Liver (tissue), 9 donors: Measurements from ENCODE around the gene APEX1. TPM values are rescaled to one million over a fixed set of nuclear protein-coding genes. Genes with fewer than 3 reads are reported as not detected.

Experiments
- DNase-seq: peaks from one replicate; pipeline ENCODE4 v3.0.0-alpha.2; 2017; ENCODE audit warnings: low spot score
- H3K27ac ChIP-seq, 2 donors: one replicate each; pipeline ENCODE4 v1.7.0; 2013; ENCODE audit warnings: inconsistent platforms in 2 of 2, low read length in 2 of 2, control low read depth in 1 of 2, low read depth in 1 of 2, mild to moderate bottlenecking in 1 of 2
- H3K27me3 ChIP-seq, 4 donors: one replicate each; pipeline versions ENCODE4 v1.6.1 to v1.7.0; 2013; ENCODE audit warnings: low read length in 3 of 4, inconsistent platforms in 1 of 4, mild to moderate bottlenecking in 1 of 4, moderate library complexity in 1 of 4; ENCODE audit not compliant: control insufficient read depth in 4 of 4, insufficient read depth in 4 of 4
- H3K36me3 ChIP-seq, 4 donors: one replicate each; pipeline versions ENCODE4 v1.6.1 to v1.7.0; 2013; ENCODE audit warnings: low read length in 3 of 4, mild to moderate bottlenecking in 3 of 4, low read depth in 1 of 4, moderate library complexity in 1 of 4; ENCODE audit not compliant: control insufficient read depth in 4 of 4, insufficient read depth in 3 of 4
- H3K4me1 ChIP-seq, 4 donors: one replicate each; pipeline versions ENCODE4 v1.6.1 to v1.7.0; 2013; ENCODE audit warnings: low read length in 3 of 4, mild to moderate bottlenecking in 3 of 4, moderate library complexity in 1 of 4; ENCODE audit not compliant: control insufficient read depth in 4 of 4, insufficient read depth in 4 of 4
- H3K4me3 ChIP-seq, 3 donors: one replicate each; pipeline versions ENCODE4 v1.6.1 to v1.7.0; 2013; ENCODE audit warnings: low read length in 3 of 3, control low read depth in 1 of 3, low read depth in 1 of 3, mild to moderate bottlenecking in 1 of 3
- H3K9ac ChIP-seq, 2 donors: one replicate each; pipeline ENCODE4 v1.7.0; 2013; ENCODE audit warnings: low read length in 2 of 2, mild to moderate bottlenecking in 2 of 2, moderate library complexity in 2 of 2, control low read depth in 1 of 2, low read depth in 1 of 2
- H3K9me3 ChIP-seq, 4 donors: one replicate each; pipeline versions ENCODE4 v1.6.1 to v1.7.0; 2013; ENCODE audit warnings: low read length in 3 of 4; ENCODE audit not compliant: control insufficient read depth in 4 of 4
- EGR1 ChIP-seq, 2 donors: IDR thresholded peaks; 2 replicates each; pipeline ENCODE4 v1.6.1; 2016 to 2018; ENCODE audit warnings: antibody characterized with exemption in 2 of 2, low read depth in 2 of 2
- FOXA1 ChIP-seq: IDR thresholded peaks from 2 replicates; pipeline ENCODE4 v1.6.1; 2016; ENCODE audit warnings: antibody characterized with exemption
- FOXA2 ChIP-seq: IDR thresholded peaks from 2 replicates; pipeline ENCODE4 v1.6.1; 2016; ENCODE audit warnings: antibody characterized with exemption
- GABPA ChIP-seq, 2 donors: IDR thresholded peaks in 1 of 2; conservative IDR thresholded peaks in 1 of 2; 2 replicates each; pipeline ENCODE4 v1.6.1; 2016; ENCODE audit warnings: antibody characterized with exemption in 2 of 2, mild to moderate bottlenecking in 1 of 2, moderate library complexity in 1 of 2
- HNF4A ChIP-seq, 2 donors: conservative IDR thresholded peaks; 2 replicates each; pipeline ENCODE4 v1.6.1; 2016; ENCODE audit warnings: antibody characterized with exemption in 2 of 2, mild to moderate bottlenecking in 2 of 2
- HNF4G ChIP-seq: IDR thresholded peaks from 2 replicates; pipeline ENCODE4 v1.6.1; 2016; ENCODE audit warnings: antibody characterized with exemption
- JUND ChIP-seq, 2 donors: IDR thresholded peaks; 2 replicates each; pipeline ENCODE4 v1.6.1; 2016; ENCODE audit warnings: antibody characterized with exemption in 2 of 2
- NR2F2 ChIP-seq: IDR thresholded peaks from 2 replicates; pipeline ENCODE4 v1.6.1; 2016; ENCODE audit warnings: antibody characterized with exemption
- RAD21 ChIP-seq, 2 donors: IDR thresholded peaks; 2 replicates each; pipeline ENCODE4 v1.6.1; 2016; ENCODE audit warnings: antibody characterized with exemption in 2 of 2, mild to moderate bottlenecking in 2 of 2
- RXRA ChIP-seq, 2 donors: IDR thresholded peaks; 2 replicates each; pipeline ENCODE4 v1.6.1; 2017 to 2018; ENCODE audit warnings: antibody characterized with exemption in 2 of 2, mild to moderate bottlenecking in 1 of 2
- SP1 ChIP-seq: IDR thresholded peaks from 2 replicates; pipeline ENCODE4 v1.6.1; 2018; ENCODE audit warnings: antibody characterized with exemption, mild to moderate bottlenecking
- TAF1 ChIP-seq: conservative IDR thresholded peaks from 2 replicates; pipeline ENCODE4 v1.6.1; 2016; ENCODE audit warnings: antibody characterized with exemption, mild to moderate bottlenecking
- YY1 ChIP-seq: IDR thresholded peaks from 2 replicates; pipeline ENCODE4 v1.6.1; 2016; ENCODE audit warnings: antibody characterized with exemption, mild to moderate bottlenecking
- WGBS: extraction: QIAGEN DNeasy Blood & Tissue Kit; methylation state at CpG from one replicate; pipeline ENCODE4 v1.1.7; 2013; 5-methylcytosine and 5-hydroxymethylcytosine counted together
- polyA plus RNA-seq, 2 donors: library from polyadenylated mRNA; stranded (reverse) in 1 of 2; unstranded in 1 of 2; fragments of 200-250 nt in 1 of 2; fragments of >200 nt in 1 of 2; fragmentation: Nextera tagmentation in 1 of 2; extraction: Ambion mirVana in 1 of 2; gene quantifications; one replicate each; pipeline versions ENCODE4 v1.2.1 to v1.2.3, GENCODE V29; 2013 to 2015
- total RNA-seq, 2 donors: library from RNA; depleted of rRNA; stranded (reverse); fragments of >200 nt; gene quantifications; one replicate each; pipeline ENCODE4 v1.2.3, GENCODE V29; 2014
- TF ChIP-seq, protein P1 (sequence below): IDR thresholded peaks from 2 replicates; pipeline ENCODE4 v1.6.1; 2016; ENCODE audit warnings: antibody characterized with exemption
- TF ChIP-seq, protein P2 (sequence below): IDR thresholded peaks from 2 replicates; pipeline ENCODE4 v1.6.1; 2016; ENCODE audit warnings: antibody characterized with exemption
- TF ChIP-seq, protein P3 (sequence below): fragments of 150-350 bp; IDR thresholded peaks from 2 replicates; pipeline ENCODE4 v1.5.1; 2017; ENCODE audit warnings: improper control_type of control experiment, low read depth, low read length; ENCODE audit not compliant: missing input control
- TF ChIP-seq, protein P4 (sequence below): IDR thresholded peaks from 2 replicates; pipeline ENCODE4 v1.6.1; 2016; ENCODE audit warnings: antibody characterized with exemption, mild to moderate bottlenecking
- TF ChIP-seq, protein P5 (sequence below): IDR thresholded peaks from 2 replicates; pipeline ENCODE4 v1.6.1; 2016; ENCODE audit warnings: antibody characterized with exemption
- donor health status: healthy.
- donor health status: healthy.
- donor health status: healthy.
- donor health status: healthy.
- donor health status: healthy.

APEX1 gene
- total and polyA plus RNA-seq, 4 donors, result 32.4 to 64.5 (median 46.7) TPM

GRCh38 chr14:20490563-20490962 lies 35.5 kb downstream of the APEX1 start:
- H3K4me1 ChIP-seq, result peaks cover 0 to 3% (median 0%) of the 10 kb centered on the region in 4 donors
- TF ChIP-seq JUND (IDR thresholded peaks at IDR 0.05) (no peak), RAD21 (IDR thresholded peaks at IDR 0.05) (no peak), YY1 (no peak)
- WGBS, result 52% methylated on average over 6 of the region's 6 CpGs
- DNase-seq, result no peak
- no peak overlapping the region for H3K9ac ChIP-seq
- no peaks in the 10 kb centered on the region for H3K9me3 ChIP-seq
- no peak overlapping the region for H3K4me3 ChIP-seq
- no peaks in the 10 kb centered on the region for H3K36me3 ChIP-seq
- H3K27me3 ChIP-seq, result peaks cover 0 to 2% (median 0%) of the 10 kb centered on the region in 4 donors
- no peak overlapping the region for H3K27ac ChIP-seq

- H3K9ac ChIP-seq, result no peak overlapping the region
- no peaks in the 10 kb centered on the region for H3K27me3 ChIP-seq
- no peak for TF ChIP-seq RAD21 (IDR thresholded peaks at IDR 0.05)
- TF ChIP-seq, protein P1, sequence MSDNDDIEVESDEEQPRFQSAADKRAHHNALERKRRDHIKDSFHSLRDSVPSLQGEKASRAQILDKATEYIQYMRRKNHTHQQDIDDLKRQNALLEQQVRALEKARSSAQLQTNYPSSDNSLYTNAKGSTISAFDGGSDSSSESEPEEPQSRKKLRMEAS, result no peak
- TF ChIP-seq, protein P2, sequence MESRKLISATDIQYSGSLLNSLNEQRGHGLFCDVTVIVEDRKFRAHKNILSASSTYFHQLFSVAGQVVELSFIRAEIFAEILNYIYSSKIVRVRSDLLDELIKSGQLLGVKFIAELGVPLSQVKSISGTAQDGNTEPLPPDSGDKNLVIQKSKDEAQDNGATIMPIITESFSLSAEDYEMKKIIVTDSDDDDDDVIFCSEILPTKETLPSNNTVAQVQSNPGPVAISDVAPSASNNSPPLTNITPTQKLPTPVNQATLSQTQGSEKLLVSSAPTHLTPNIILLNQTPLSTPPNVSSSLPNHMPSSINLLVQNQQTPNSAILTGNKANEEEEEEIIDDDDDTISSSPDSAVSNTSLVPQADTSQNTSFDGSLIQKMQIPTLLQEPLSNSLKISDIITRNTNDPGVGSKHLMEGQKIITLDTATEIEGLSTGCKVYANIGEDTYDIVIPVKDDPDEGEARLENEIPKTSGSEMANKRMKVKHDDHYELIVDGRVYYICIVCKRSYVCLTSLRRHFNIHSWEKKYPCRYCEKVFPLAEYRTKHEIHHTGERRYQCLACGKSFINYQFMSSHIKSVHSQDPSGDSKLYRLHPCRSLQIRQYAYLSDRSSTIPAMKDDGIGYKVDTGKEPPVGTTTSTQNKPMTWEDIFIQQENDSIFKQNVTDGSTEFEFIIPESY, result no peak
- TF ChIP-seq EGR1 (IDR thresholded peaks at IDR 0.05; ENCODE audit: low read depth in 2 of 2), result no peak
- TF ChIP-seq, protein P3, sequence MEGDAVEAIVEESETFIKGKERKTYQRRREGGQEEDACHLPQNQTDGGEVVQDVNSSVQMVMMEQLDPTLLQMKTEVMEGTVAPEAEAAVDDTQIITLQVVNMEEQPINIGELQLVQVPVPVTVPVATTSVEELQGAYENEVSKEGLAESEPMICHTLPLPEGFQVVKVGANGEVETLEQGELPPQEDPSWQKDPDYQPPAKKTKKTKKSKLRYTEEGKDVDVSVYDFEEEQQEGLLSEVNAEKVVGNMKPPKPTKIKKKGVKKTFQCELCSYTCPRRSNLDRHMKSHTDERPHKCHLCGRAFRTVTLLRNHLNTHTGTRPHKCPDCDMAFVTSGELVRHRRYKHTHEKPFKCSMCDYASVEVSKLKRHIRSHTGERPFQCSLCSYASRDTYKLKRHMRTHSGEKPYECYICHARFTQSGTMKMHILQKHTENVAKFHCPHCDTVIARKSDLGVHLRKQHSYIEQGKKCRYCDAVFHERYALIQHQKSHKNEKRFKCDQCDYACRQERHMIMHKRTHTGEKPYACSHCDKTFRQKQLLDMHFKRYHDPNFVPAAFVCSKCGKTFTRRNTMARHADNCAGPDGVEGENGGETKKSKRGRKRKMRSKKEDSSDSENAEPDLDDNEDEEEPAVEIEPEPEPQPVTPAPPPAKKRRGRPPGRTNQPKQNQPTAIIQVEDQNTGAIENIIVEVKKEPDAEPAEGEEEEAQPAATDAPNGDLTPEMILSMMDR, result no peak
- TF ChIP-seq, protein P4, sequence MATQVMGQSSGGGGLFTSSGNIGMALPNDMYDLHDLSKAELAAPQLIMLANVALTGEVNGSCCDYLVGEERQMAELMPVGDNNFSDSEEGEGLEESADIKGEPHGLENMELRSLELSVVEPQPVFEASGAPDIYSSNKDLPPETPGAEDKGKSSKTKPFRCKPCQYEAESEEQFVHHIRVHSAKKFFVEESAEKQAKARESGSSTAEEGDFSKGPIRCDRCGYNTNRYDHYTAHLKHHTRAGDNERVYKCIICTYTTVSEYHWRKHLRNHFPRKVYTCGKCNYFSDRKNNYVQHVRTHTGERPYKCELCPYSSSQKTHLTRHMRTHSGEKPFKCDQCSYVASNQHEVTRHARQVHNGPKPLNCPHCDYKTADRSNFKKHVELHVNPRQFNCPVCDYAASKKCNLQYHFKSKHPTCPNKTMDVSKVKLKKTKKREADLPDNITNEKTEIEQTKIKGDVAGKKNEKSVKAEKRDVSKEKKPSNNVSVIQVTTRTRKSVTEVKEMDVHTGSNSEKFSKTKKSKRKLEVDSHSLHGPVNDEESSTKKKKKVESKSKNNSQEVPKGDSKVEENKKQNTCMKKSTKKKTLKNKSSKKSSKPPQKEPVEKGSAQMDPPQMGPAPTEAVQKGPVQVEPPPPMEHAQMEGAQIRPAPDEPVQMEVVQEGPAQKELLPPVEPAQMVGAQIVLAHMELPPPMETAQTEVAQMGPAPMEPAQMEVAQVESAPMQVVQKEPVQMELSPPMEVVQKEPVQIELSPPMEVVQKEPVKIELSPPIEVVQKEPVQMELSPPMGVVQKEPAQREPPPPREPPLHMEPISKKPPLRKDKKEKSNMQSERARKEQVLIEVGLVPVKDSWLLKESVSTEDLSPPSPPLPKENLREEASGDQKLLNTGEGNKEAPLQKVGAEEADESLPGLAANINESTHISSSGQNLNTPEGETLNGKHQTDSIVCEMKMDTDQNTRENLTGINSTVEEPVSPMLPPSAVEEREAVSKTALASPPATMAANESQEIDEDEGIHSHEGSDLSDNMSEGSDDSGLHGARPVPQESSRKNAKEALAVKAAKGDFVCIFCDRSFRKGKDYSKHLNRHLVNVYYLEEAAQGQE, result no peak
- TF ChIP-seq FOXA1, result no peak
- TF ChIP-seq FOXA2, result no peak
- TF ChIP-seq HNF4A (conservative IDR thresholded peaks at IDR 0.05), result no peak
- no peak for TF ChIP-seq TAF1
- TF ChIP-seq HNF4G, result no peak
- no peak for TF ChIP-seq NR2F2
- no peak for TF ChIP-seq SP1
- TF ChIP-seq JUND (IDR thresholded peaks at IDR 0.05), result no peak
- no peak for TF ChIP-seq YY1
- no peak for TF ChIP-seq RXRA (IDR thresholded peaks at IDR 0.05)
- TF ChIP-seq, protein P5, sequence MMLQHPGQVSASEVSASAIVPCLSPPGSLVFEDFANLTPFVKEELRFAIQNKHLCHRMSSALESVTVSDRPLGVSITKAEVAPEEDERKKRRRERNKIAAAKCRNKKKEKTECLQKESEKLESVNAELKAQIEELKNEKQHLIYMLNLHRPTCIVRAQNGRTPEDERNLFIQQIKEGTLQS, result no peak
- no peak for TF ChIP-seq GABPA (IDR thresholded peaks at IDR 0.05 in 1 of 2, conservative IDR thresholded peaks at IDR 0.05 in 1 of 2)
- 96% methylated on average over 4 of the region's 4 CpGs for WGBS
- H3K4me1 ChIP-seq, result peaks cover 0 to 3% (median 0%) of the 10 kb centered on the region in 4 donors
- DNase-seq, result no peak
- H3K9me3 ChIP-seq, result no peaks in the 10 kb centered on the region
- no peak overlapping the region for H3K4me3 ChIP-seq
- H3K36me3 ChIP-seq, result no peaks in the 10 kb centered on the region
- H3K27ac ChIP-seq, result no peak overlapping the region
Observed at GRCh38 chr14:20492486-20492885, 37.5 kb downstream of the APEX1 start.
